Fibroblast of lung (primary cell): ENCODE measurements around the gene UST. TPM values are rescaled to one million over a fixed set of nuclear protein-coding genes. Genes with fewer than 3 reads are reported as not detected.

Experiments
- DNase-seq, 2 donors: peaks; one replicate each; pipeline versions ENCODE4 v3.0.0 to v3.0.0-alpha.2; 2010; ENCODE audit warnings: low read depth in 2 of 2
- H2AFZ ChIP-seq: 2 replicates; pipeline ENCODE4 v1.5.1; 2012; ENCODE audit warnings: low read length, control low read depth, inconsistent platforms
- H3K27ac ChIP-seq: 2 replicates; pipeline ENCODE4 v1.5.1; 2011; ENCODE audit warnings: low read length, control low read depth; ENCODE audit not compliant: insufficient read depth
- H3K27me3 ChIP-seq: 2 replicates; pipeline ENCODE4 v1.5.1; 2011; ENCODE audit warnings: mild to moderate bottlenecking, low read length; ENCODE audit not compliant: control insufficient read depth, insufficient read depth
- H3K36me3 ChIP-seq: 2 replicates; pipeline ENCODE4 v1.5.1; 2011; ENCODE audit warnings: low read length; ENCODE audit not compliant: control insufficient read depth, insufficient read depth
- H3K4me1 ChIP-seq: 2 replicates; pipeline ENCODE4 v1.5.1; 2011; ENCODE audit warnings: low read length; ENCODE audit not compliant: control insufficient read depth, insufficient read depth; ENCODE audit errors: extremely low read depth
- H3K4me2 ChIP-seq: 2 replicates; pipeline ENCODE4 v1.5.1; 2011; ENCODE audit warnings: low read length, control low read depth; ENCODE audit not compliant: insufficient read depth; ENCODE audit errors: extremely low read depth
- H3K4me3 ChIP-seq, 4 experiments: fragments of 200-600 bp in 1 of 4; sonication (generic) in 1 of 4; replicated peaks in 1 of 4; 2 replicates each; pipeline ENCODE4 v1.5.1; 2011 to 2016; ENCODE audit warnings: low read length in 4 of 4, low read depth in 3 of 4, mild to moderate bottlenecking in 3 of 4, control low read depth in 2 of 4, inconsistent platforms in 1 of 4, mixed read lengths in 1 of 4; ENCODE audit not compliant: insufficient read depth in 1 of 4; ENCODE audit errors: control extremely low read depth in 1 of 4
- H3K79me2 ChIP-seq: 2 replicates; pipeline ENCODE4 v1.5.1; 2012; ENCODE audit warnings: mild to moderate bottlenecking, low read length, inconsistent platforms; ENCODE audit not compliant: control insufficient read depth, insufficient read depth
- H3K9ac ChIP-seq: 2 replicates; pipeline ENCODE4 v1.5.1; 2011; ENCODE audit warnings: mild to moderate bottlenecking, low read length, control low read depth; ENCODE audit not compliant: insufficient read depth
- H3K9me3 ChIP-seq: 2 replicates; pipeline ENCODE4 v1.5.1; 2012; ENCODE audit warnings: low read depth, low read length; ENCODE audit not compliant: control insufficient read depth, insufficient read depth
- H4K20me1 ChIP-seq: 2 replicates; pipeline ENCODE4 v1.5.1; 2011; ENCODE audit warnings: low read length; ENCODE audit not compliant: control insufficient read depth, insufficient read depth; ENCODE audit errors: extremely low read depth
- CTCF ChIP-seq, 2 donors: IDR thresholded peaks in 1 of 2; conservative IDR thresholded peaks in 1 of 2; 1 replicate in 1 of 2; 2 replicates in 1 of 2; pipeline ENCODE4 v1.5.1; 2011 to 2012; ENCODE audit warnings: low read length in 2 of 2, control low read depth in 1 of 2, inconsistent platforms in 1 of 2, low read depth in 1 of 2, mild to moderate bottlenecking in 1 of 2
- EZH2 ChIP-seq: IDR thresholded peaks from 2 replicates; pipeline ENCODE4 v1.5.1; 2012; ENCODE audit warnings: low read length, control low read depth, mild to moderate bottlenecking; ENCODE audit errors: missing control alignments
- polyA plus RNA-seq, 2 donors: library from polyadenylated mRNA; depleted of rRNA in 1 of 2; stranded (reverse) in 1 of 2; unstranded in 1 of 2; fragments of >200 nt; gene quantifications; 2 replicates each; pipeline ENCODE4 v1.2.1, GENCODE V29; 2011 to 2012; ENCODE audit warnings: missing spikeins in 1 of 2
- total RNA-seq: library from RNA; depleted of rRNA; stranded (reverse); fragments of >200 nt; gene quantifications from 2 replicates; pipeline ENCODE4 v1.2.1, GENCODE V29; 2014

Gene UST
- total and polyA plus RNA-seq, 2 donors (not counting 1 experiment from before 2014, with no cell fraction given): 6.8 to 19.5 TPM

GRCh38 chr6:148757944-148758480 is 11.2 kb downstream of the UST start:
- Histone ChIP-seq H3K27ac (no peak overlapping the region), H3K27me3 (no peaks in the 10 kb centered on the region), H4K20me1 (no peaks in the 10 kb centered on the region), H3K9me3 (no peaks in the 10 kb centered on the region), H2AFZ (no peak overlapping the region), H3K79me2 (no peaks in the 10 kb centered on the region), H3K4me2 (no peak overlapping the region), H3K4me1 (peaks cover 12% of the 10 kb centered on the region), H3K36me3 (no peaks in the 10 kb centered on the region), H3K4me3 (no peak overlapping the region), H3K9ac (no peak overlapping the region)
- DNase-seq: no peak
- no peak for TF ChIP-seq CTCF (conservative IDR thresholded peaks at IDR 0.05 in 1 of 2, IDR thresholded peaks at IDR 0.05 in 1 of 2; ENCODE audit: low read depth in 1 of 2, low read length in 2 of 2)
- no peak for TF ChIP-seq EZH2

- H3K4me1 ChIP-seq: peaks cover 12% of the 10 kb centered on the region
- TF ChIP-seq CTCF (conservative IDR thresholded peaks at IDR 0.05 in 1 of 2, IDR thresholded peaks at IDR 0.05 in 1 of 2; ENCODE audit: low read depth in 1 of 2, low read length in 2 of 2): no peak
- no peaks in the 10 kb centered on the region for H3K36me3 ChIP-seq
- H3K9me3 ChIP-seq: no peaks in the 10 kb centered on the region
- H3K27ac ChIP-seq: no peak overlapping the region
- H4K20me1 ChIP-seq: no peaks in the 10 kb centered on the region
- no peak overlapping the region for H3K9ac ChIP-seq
- no peak overlapping the region for H2AFZ ChIP-seq
- DNase-seq: no peak
- H3K4me3 ChIP-seq: no peak overlapping the region
- H3K79me2 ChIP-seq: no peaks in the 10 kb centered on the region
- H3K4me2 ChIP-seq: no peak overlapping the region
- H3K27me3 ChIP-seq: no peaks in the 10 kb centered on the region
Observed at GRCh38 chr6:148758492-148758891, 11.7 kb downstream of the UST start.

- Histone ChIP-seq H3K79me2 (no peaks in the 10 kb centered on the region), H2AFZ (no peak overlapping the region)
Observed at GRCh38 chr6:148760258-148760534, 13.4 kb downstream of the UST start.

More at GRCh38 chr6:148760258-148760534, 13.4 kb downstream of the UST start:
- no peaks in the 10 kb centered on the region for H3K9me3 ChIP-seq
- H4K20me1 ChIP-seq: no peaks in the 10 kb centered on the region
- H3K9ac ChIP-seq: no peak overlapping the region
- H3K4me2 ChIP-seq: peak overlapping the region; percentile 98
- peak overlapping the region; percentile 19 to 42 (median 37) for H3K4me3 ChIP-seq
- DNase-seq: no peak
- no peaks in the 10 kb centered on the region for H3K36me3 ChIP-seq
- no peaks in the 10 kb centered on the region for H3K27me3 ChIP-seq
- peaks cover 12% of the 10 kb centered on the region for H3K4me1 ChIP-seq
- TF ChIP-seq CTCF (conservative IDR thresholded peaks at IDR 0.05 in 1 of 2, IDR thresholded peaks at IDR 0.05 in 1 of 2; ENCODE audit: low read depth in 1 of 2, low read length in 2 of 2) (no peak), EZH2 (no peak)
- H3K27ac ChIP-seq: peak overlapping the region; percentile 74
